Measurements from ENCODE around the gene DLGAP5.

- no peak for TF ChIP-seq CTCF (IDR thresholded peaks at IDR 0.05)
- no peak for TF ChIP-seq POLR2A (IDR thresholded peaks at IDR 0.05)
Observed at GRCh38 chr14:55103971-55104954, 87.1 kb downstream of the DLGAP5 start.
